Pancreas (tissue), 10 donors: ENCODE measurements around the gene SPATA21. TPM values are rescaled to one million over a fixed set of nuclear protein-coding genes. Genes with fewer than 3 reads are reported as not detected.
A peak's percentile ranks its signal among the peaks of the same experiment; 100 is the strongest.
"Not testable (repeated sequence)": the region's sequence is repeated elsewhere in the genome, so short reads cannot be mapped to it uniquely, and the experiment has no call there.

Source experiments
- ATAC-seq, 4 donors: fragments of 200-7000 bp; cut with Tn5 transposase; one replicate each; pipeline versions ENCODE4 v1.8.0 to v1.9.1; 2020; ENCODE audit warnings: mild to moderate bottlenecking in 4 of 4, moderate library complexity in 4 of 4
- DNase-seq, 6 donors: peaks; one replicate each; pipeline ENCODE4 v3.0.0-alpha.2; 2020
- FAIRE-seq: peaks from 2 replicates; lab custom pipeline; 2012; peaks lifted over from hg19 to GRCh38; lab: Jason Lieb, UNC
- H3K27ac ChIP-seq, 4 donors: fragments of 200-600 bp; sonication (generic); 1 replicate in 3 of 4; 2 replicates in 1 of 4; pipeline versions ENCODE4 v1.5.0 to v1.8.0; 2020
- H3K27me3 ChIP-seq, 4 donors: fragments of 200-600 bp; one replicate each; pipeline ENCODE4 v1.8.0; 2021
- H3K36me3 ChIP-seq, 3 donors: fragments of 200-600 bp; sonication (generic) in 1 of 3; one replicate each; pipeline versions ENCODE4 v1.5.0 to v1.8.0; 2020 to 2021
- H3K4me1 ChIP-seq, 3 donors: fragments of 200-600 bp; one replicate each; pipeline ENCODE4 v1.8.0; 2021
- H3K4me3 ChIP-seq, 4 donors: fragments of 200-600 bp; sonication (generic) in 2 of 4; one replicate each; pipeline versions ENCODE4 v1.5.0 to v1.8.0; 2020 to 2021
- H3K9me3 ChIP-seq, 4 donors: fragments of 200-600 bp; one replicate each; pipeline ENCODE4 v1.8.0; 2021
- WGBS, 2 donors: extraction: QIAGEN DNeasy Blood & Tissue Kit; methylation state at CpG; one replicate each; pipeline ENCODE4 v1.1.7; 2013; 5-methylcytosine and 5-hydroxymethylcytosine counted together
- intact Hi-C, 3 donors: fragments of 100-400 bp; cut with DNase I; formaldehyde crosslinking; loops; one replicate each; pipeline versions ENCODE4 v1.11.1 to v1.14.2; 2022
- polyA plus RNA-seq, 2 donors: library from polyadenylated mRNA; stranded (reverse); fragments of 200-250 nt; gene quantifications; one replicate each; pipeline ENCODE4 v1.2.3, GENCODE V29; 2013
- total RNA-seq, 6 donors: library from RNA; stranded (reverse); fragmentation: NEBNext Ultra II Directional in 4 of 6; extraction: Animal tissue kit (Norgen Biotek cat#: 25700) in 4 of 6; gene quantifications; one replicate each; pipeline versions ENCODE4 v1.2.1 to v1.2.4, GENCODE V29; 2021 to 2023
- TF ChIP-seq, protein P1 (sequence below), 4 donors: fragments of 200-600 bp; sonication (generic) in 3 of 4; IDR thresholded peaks; one replicate each; pipeline versions ENCODE4 v1.5.0 to v1.8.0; 2021; ENCODE audit warnings: antibody characterized with exemption in 4 of 4
- donor health status: healthy with polysubstance abuse.
- donor health status: DM: no; HTN: no; CAD: no; lungs with moderate emphysema.
- donor health status: DM: no; HTN: no; CAD: no.
- donor health status: control.
- donor health status: control.
- donor health status: Bipolar disorder and iron deficiency.
- donor health status: DM: yes; HTN: yes; CAD: no.
- donor health status: DM: no; HTN: no; CAD: no.
- donor health status: DM: no; HTN: no; CAD: no.
- donor health status: DM: yes; HTN: yes; CAD: no.

SPATA21 gene, protein sequence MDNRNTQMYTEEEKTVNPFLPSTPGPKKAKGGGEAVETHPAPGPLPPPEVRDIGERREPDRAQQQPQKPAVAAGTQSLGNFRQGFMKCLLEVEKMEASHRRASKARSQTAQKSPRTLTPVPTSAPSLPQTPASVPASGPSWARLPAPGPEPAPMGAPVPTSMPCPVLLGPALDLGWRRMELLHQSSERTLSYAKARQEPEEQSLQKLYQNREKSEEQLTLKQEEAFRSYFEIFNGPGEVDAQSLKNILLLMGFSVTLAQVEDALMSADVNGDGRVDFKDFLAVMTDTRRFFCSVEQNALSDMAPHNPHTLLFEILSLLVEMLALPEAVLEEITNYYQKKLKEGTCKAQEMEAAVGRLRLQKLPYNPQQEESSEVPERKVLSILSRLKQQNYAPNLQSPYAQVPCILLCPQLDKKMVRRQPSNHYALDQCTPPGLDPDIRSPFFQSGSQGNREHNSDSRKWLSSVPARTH
- under 1 TPM in 1 of 6 donors, not detected in 5; 0.90 TPM for total RNA-seq
- polyA plus RNA-seq: under 1 TPM; 0.53 to 0.77 TPM

DNA sequence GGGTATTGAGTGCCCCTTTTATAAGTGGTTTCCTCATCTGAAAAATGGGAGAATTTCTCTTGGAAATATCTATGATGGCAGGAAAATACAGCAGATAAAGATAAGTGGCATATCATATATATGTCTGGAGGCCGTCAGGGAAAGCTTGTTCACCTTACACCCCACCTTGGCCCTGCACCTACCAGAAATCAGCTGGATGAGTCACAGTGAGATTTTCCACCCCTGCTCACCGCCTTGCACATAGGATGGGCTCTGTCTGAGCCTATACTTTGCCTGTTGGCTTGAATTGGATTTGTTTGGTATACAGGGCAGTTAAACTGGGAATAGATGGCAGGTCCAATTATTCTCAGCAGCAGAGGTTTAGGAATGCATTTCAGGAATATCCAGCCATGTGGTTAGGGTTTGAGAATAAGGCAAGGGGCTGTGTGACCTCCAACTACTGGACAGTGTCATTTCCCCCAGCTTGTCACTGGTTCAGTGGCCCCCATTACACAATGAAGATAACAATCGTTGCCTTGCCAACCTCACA is at the start of gene SPATA21:
Gene SPATA21 (minus strand): TSS at position 479 of the 529 bp plus-strand sequence. CDS start 6,053 bp downstream, outside the sequence.
- DNase-seq (no peak), ATAC-seq (no peak), FAIRE-seq (no peak)
- intact Hi-C loops: no loop called here
- 56% methylated on average over 3 of the region's 3 CpGs for WGBS, 2 donors
- Histone ChIP-seq H3K9me3 (no peaks in the 10 kb centered on the region), H3K4me1 (peaks cover 0 to 3% (median 0%) of the 10 kb centered on the region in 3 donors), H3K27ac (no peak within 1 kb of the TSS), H3K4me3 (no peak within 1 kb of the TSS), H3K36me3 (no peaks in the 10 kb centered on the region), H3K27me3 (no peaks in the 10 kb centered on the region)
- TF ChIP-seq, protein P1, sequence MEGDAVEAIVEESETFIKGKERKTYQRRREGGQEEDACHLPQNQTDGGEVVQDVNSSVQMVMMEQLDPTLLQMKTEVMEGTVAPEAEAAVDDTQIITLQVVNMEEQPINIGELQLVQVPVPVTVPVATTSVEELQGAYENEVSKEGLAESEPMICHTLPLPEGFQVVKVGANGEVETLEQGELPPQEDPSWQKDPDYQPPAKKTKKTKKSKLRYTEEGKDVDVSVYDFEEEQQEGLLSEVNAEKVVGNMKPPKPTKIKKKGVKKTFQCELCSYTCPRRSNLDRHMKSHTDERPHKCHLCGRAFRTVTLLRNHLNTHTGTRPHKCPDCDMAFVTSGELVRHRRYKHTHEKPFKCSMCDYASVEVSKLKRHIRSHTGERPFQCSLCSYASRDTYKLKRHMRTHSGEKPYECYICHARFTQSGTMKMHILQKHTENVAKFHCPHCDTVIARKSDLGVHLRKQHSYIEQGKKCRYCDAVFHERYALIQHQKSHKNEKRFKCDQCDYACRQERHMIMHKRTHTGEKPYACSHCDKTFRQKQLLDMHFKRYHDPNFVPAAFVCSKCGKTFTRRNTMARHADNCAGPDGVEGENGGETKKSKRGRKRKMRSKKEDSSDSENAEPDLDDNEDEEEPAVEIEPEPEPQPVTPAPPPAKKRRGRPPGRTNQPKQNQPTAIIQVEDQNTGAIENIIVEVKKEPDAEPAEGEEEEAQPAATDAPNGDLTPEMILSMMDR (IDR thresholded peaks at IDR 0.05): no peak

DNA sequence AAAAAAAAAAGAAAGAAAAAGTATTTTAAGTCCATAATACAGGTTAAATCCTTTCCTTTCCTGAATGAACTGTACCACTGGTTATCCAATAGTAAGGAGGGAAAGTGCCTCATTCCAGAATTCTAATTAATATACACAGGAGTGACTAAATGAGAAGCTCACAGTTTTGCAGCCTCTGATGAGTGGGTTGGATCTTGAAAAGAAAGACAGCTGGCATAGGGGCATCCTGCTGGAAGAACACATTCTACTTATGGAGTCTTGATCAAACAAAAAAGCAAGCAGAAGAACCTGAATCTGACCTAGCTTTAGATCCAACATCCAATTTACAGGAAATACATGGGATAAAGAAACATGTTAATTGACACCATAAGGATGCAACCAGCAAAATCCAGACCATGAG is 49.8 kb upstream of the SPATA21 start:
- H3K27ac ChIP-seq, FAIRE-seq, ATAC-seq, H3K9me3 ChIP-seq, H3K36me3 ChIP-seq, DNase-seq, H3K4me3 ChIP-seq, intact Hi-C loops, H3K27me3 ChIP-seq, H3K4me1 ChIP-seq: not testable (repeated sequence)

DNA sequence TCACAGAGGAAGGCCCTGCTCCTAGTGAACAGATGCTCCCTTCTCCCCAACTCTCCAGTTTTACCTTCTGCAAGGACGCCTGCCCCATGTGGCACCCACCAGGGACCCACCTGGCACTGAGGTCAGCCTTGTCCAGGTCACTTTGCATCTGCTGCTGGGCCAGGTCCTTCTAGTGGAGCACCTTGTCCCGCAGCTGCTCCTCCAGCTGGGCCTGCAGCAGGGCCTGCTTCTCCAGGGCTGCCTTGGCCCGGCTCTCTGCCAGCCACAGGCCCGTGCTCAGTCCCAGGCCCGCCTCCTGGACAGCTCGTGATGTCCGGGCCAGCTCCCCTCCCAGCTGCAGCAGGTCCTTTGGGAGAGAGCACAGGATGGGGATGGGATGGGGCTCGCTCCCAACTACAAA is 49.1 kb upstream of the SPATA21 start:
- H3K4me1 ChIP-seq, H3K36me3 ChIP-seq, H3K27me3 ChIP-seq, H3K4me3 ChIP-seq, H3K27ac ChIP-seq, H3K9me3 ChIP-seq, FAIRE-seq, intact Hi-C loops: not testable (repeated sequence)
- WGBS, 2 donors: 88 to 90% methylated on average over 7 to 8 of the region's 8 CpGs
- peak in 3 of 4 donors; percentile 27 to 83 (median 78) for ATAC-seq
- peak in 3 of 6 donors; percentile 30 to 80 (median 51) for DNase-seq

DNA sequence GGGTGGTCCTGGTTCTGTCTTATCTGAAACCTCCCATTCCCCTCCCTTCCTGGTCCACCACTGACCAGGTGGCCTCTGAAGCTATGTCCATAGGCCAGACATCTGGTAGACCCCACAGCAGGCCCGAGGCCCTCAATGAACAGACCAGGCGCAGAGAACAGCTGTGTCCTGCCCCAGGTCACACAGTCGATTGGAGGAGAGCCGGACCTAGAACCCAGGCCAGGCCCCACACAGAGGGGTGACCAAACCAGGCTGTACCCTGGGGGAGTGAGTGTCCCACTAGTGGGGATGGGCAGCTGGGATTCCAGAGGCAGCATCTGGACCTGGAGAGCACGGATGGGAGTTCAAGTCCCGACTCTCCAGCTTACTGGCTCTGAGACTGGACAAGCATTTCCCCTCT is 47.7 kb upstream of the SPATA21 start:
- Histone ChIP-seq H3K27me3 (no peaks in the 10 kb centered on the region), H3K4me1 (no peaks in the 10 kb centered on the region), H3K9me3 (no peaks in the 10 kb centered on the region), H3K27ac (no peak overlapping the region), H3K36me3 (peaks cover 0 to 7% (median 0%) of the 10 kb centered on the region in 3 donors), H3K4me3 (no peak overlapping the region)
- 81 to 87% methylated on average over 6 of the region's 6 CpGs for WGBS, 2 donors
- DNase-seq: no peak
- TF ChIP-seq, protein P1 (IDR thresholded peaks at IDR 0.05): no peak
- intact Hi-C loops: no loop called here
- no peak for ATAC-seq
- no peak for FAIRE-seq

DNA sequence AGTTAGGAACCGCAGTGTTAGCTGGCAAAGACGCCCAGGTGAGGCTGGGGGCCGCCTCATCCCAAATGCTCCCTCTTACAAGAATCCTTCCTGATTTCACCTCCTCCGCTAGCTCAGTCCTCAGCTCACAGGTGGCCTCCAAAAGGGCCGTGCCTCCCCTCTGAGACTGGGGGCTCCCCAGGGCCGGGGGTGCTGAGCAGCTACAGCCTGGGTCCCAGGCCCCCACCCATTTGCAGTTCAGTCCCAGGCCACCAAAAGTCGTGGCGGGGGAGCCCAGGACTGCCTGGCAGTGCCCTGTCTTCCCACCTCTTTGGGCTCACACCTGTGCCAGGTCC is 47.2 kb upstream of the SPATA21 start:
- WGBS, 2 donors: 88 to 91% methylated on average over 8 of the region's 8 CpGs
- TF ChIP-seq, protein P1 (IDR thresholded peaks at IDR 0.05): no peak
- Histone ChIP-seq H3K4me1 (no peaks in the 10 kb centered on the region), H3K27ac (no peak overlapping the region), H3K27me3 (no peaks in the 10 kb centered on the region), H3K4me3 (no peak overlapping the region), H3K36me3 (peaks cover 0 to 7% (median 0%) of the 10 kb centered on the region in 3 donors), H3K9me3 (no peaks in the 10 kb centered on the region)
- DNase-seq (no peak), ATAC-seq (no peak), FAIRE-seq (no peak)
- intact Hi-C loops: no loop called here

DNA sequence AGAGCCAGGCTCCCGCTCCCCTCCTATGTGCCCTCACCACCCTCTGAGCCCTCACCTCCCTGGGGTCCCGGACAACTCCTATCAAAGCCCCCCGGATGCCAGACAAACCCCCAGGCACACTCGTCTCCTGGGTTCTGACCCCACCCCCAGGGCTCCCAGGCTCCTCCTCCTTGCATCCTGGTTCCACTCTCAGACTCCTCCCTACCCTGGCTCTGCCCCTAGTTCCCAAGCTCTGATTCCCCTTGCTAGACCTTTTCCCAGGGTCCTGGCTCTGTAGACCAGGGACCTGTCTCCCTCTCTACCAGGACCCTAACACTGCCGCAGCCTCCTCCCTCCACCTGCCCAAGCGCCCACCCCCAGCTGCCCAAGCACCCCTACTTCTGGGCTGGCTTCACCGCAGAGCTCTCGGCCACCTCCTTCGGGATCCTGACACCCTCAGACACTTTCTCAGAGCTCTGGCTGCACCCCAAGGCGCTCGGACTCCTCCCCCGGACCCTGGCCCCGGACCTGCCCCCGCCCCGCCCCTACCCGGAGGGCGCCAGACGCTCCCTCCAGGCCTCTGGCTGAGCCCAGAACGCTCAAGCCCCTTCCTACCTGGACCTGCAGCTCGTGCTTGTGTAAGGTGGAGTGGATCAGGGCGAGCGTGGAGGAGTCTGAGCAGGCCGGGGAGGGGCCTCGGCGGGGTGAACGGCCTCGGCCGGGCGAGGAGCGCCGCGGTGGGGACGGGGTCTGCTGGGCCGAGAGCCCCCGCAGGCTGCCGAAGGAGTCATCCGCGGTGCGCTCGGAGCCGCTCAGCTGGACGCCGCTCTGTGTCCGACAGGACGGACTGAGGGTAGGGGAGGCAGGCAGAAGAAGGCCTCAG is 46.6 kb upstream of the SPATA21 start:
- not testable (repeated sequence) for ATAC-seq, H3K36me3 ChIP-seq
- 89 to 91% methylated on average over 41 to 45 of the region's 45 CpGs for WGBS, 2 donors

DNA sequence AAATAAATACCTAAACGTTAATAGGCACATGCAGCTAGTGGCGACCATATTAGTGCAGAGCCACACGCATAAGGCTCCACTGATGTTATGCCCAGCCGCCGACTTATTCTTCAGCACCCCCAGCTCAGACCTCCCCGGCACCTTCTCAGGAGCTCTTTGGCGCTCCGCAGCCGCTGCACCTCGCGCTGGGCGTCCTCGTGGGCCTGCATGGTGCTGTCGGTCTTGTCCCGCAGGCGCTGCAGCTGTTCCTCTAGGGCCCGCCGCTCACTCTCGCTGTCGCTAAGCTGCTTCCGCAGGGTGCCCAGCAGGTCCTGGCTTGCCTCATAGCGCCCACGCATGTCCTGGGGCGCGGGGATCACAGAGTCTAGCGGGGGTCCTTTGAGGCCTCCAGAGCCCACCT is 45.9 kb upstream of the SPATA21 start:
- H3K4me3 ChIP-seq, H3K27me3 ChIP-seq, FAIRE-seq, DNase-seq, intact Hi-C loops, H3K9me3 ChIP-seq, H3K36me3 ChIP-seq, H3K4me1 ChIP-seq, H3K27ac ChIP-seq, ATAC-seq: not testable (repeated sequence)
- WGBS, 2 donors: 97 to 98% methylated on average over 26 of the region's 26 CpGs

More for the DNA sequence above, 46.6 kb upstream of the SPATA21 start:
- H3K27ac ChIP-seq, H3K4me1 ChIP-seq, DNase-seq, H3K27me3 ChIP-seq, FAIRE-seq, H3K9me3 ChIP-seq, intact Hi-C loops, H3K4me3 ChIP-seq: not testable (repeated sequence)
